ENCODE data around the gene PLEKHH1.
"Not testable (repeated sequence)": the region's sequence is repeated elsewhere in the genome, so short reads cannot be mapped to it uniquely, and the experiment has no call there.

PLEKHH1 gene

DNA sequence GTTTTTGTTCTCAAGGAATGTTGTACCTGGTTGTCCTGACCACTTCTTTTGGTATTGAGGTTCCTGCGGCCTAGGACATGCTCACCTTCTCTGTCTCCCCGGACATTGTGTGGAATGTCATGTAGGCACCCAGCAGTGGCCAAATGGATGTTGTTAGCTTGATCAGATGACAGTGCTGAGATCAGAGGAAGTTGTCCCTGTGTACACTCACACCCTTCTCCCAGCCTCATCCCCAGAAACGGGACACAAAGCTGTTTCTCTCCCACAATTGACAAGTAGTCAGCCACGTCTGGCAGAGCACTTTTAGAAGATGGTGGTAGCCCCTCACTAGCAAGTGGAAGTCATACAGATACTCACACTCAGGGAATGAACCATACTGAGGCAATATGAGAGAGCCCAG is 3.0 kb downstream of the PLEKHH1 start:
- no peak for DNase-seq

DNA sequence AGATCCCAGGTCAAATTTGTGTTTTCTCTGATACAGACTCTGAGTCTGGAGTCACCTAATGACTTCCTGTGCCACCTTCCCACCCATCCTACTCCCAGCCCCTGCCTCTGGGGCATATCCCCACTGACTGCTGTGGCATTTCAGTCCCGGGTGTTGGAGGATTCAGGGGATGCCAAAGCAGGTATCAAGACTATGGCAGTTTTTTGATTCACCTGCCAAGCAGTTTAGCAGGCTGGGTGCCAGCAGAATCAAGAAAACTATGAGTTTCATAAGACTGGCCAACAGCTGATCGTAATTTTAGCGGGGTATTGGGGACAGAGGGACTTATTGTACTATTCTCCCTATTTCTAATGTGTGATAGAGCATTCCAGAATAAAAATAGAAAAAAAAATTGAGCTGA is 4.6 kb downstream of the PLEKHH1 start:
- no peak for DNase-seq

DNA sequence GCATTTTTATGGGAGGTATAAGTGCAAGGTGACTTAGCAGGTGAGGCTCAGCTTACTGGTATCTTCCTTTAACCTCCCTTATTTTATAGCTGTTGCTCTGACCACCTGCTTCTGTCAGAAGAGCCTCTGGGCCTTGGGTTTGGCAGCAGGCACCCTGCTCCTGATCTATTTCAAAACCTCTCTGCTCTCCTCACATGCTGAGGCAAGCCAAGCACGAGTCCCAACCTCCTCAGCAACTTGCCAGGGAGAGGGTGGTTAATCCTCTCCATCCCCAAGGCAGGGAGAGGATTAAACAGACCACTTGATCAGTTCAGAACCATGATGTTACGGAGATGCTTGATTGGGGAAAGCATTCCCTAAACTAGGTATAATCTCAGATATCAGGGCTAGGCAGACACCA is 5.4 kb downstream of the PLEKHH1 start:
- DNase-seq, result no peak

DNA sequence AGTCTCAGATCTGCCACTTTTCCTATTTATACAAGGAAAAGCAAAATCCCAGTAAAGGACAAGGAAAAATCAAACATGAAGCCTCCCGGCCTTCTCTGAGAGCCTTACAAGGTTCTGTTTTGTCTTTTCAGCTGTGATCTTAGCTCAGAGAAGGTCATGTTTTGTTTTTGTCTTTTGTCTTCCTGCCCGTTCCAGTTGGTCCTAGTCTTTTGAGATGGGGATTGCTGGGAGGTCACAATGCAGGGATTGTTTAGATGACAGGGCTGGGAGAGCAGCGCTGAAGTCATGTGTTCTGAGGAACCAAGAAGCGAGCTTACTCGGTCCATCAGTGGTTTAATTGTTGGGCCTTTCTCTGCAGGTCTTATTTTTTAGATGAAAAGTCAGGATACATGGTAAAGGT is 6.0 kb downstream of the PLEKHH1 start:
- DNase-seq, result no peak

DNA sequence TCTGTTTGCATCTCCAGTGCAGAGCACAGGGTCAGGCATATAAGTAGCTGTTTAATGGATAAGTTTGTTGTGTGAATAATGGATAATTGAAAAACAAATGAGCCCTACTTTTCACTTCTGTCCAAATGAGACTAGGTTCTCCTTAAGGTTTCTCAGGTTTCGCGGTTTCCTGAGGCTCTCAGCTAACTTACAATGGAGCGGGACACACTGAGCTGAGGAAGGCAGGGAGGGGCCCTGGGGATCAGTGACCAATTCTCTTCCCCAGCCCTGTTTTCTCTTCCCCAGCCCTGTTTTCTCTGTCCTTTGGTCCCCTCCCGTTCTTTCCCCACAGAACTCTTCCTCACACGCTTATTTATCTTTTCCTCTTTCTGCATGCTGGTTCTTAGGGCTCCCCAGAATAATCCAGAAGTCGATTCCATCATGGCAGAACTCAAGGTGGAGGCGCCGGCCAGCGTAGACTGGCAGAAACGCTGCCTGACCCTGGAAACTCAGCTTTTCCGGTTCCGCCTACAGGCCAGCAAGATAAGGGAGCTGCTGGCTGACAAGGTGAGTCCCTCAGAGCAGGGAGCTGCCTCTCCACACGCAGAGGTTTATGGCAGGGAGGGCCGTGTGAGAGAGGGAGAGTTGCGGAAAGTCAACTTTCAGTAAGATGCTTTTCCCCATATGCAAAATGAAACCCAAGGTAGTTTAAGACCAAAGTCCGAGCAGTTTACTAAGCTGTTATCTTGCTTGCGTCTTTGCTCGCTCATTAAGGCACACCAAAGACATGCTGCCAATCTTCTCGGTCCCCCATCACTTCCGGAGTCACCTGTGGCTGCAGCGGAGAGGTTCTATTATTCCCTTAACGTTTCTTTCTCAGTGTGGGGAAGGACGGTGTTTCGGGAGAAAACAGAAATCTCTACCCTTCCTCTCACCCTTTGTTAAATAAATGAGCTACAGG is 8.6 kb downstream of the PLEKHH1 start:
- DNase-seq, result no peak

DNA sequence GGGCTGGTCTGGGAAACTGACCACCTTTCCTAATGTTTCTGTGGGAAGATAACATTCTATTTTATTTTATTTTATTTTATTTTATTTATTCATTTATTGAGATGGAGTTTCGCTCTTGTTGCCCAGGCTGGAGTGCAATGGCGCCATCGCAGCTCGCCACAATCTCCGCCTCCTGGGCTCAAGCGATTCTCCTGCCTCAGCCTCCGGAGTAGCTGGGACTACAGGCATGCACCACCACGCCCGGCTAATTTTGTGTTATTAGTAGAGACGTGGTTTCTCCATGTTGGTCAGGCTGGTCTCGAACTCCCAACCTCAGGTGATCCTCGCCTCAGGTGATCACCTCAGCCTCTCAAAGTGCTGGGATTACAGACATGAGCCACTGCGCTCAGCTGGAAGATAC is 9.5 kb downstream of the PLEKHH1 start:
- DNase-seq, result not testable (repeated sequence)

DNA sequence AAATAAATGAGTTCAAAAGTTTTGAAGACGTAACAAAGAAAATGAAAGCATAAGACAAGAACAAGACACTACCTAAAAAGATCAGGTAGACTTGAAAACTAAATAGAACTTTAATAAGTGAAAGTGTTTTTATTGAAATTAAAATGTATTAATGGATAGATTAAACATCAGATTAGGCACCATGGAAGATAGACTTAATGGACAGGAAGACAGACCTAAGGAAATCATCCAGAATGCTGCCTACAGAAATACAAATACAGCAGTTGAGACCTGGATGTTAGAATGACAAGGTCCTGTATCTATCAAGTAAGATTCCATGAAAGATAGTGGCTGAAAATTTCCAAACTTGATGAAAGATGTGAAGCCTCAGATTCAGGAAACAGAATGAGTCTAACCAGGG is 11.5 kb downstream of the PLEKHH1 start:
- no peak for DNase-seq

DNA sequence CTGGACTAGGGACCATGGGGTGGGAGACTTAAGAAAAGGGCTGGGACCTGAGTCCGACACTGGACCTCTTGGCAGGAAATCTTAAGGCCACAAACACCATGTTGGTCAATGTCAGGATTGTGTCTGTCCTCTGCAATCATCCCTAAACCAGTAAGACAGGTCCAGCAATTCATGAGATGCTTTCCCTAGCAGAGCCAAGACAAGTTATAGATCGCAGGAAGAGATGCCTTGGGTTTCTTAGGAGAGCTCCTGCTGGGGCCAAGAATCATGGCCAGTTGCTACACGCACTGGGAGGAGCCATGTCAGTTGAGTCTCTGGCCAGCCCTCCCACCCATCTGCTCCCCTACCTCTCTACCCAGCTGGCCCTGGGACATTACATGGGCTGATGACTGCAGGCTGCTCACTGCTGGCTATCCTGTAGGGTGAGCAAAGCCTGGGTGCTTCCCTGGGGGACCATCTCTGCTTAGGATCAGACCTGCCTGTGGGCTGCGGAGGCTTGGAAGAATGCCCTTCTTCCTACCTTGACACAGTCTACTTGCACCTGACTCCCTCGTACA is 14.2 kb downstream of the PLEKHH1 start:
- DNase-seq, result no peak

DNA sequence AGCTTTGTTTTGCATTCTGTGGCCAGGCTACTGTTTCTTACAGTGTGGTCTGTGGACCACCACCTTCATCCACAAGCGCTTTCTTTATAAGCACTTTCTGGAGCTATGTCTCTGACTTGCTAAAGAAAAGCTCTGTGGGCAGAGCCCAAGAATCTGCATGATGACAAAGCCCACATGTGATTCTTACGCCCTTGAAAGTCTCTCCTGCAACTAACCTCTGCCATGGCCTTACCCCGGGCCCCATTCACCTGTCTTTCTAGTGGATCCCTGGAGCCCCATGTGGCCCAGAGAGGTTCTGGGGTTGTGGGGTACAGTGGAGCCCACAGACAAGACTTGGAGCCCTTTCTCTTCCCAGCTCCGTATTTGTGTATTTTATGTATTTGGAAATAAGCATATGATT is 16.6 kb downstream of the PLEKHH1 start:
- DNase-seq, result no peak

DNA sequence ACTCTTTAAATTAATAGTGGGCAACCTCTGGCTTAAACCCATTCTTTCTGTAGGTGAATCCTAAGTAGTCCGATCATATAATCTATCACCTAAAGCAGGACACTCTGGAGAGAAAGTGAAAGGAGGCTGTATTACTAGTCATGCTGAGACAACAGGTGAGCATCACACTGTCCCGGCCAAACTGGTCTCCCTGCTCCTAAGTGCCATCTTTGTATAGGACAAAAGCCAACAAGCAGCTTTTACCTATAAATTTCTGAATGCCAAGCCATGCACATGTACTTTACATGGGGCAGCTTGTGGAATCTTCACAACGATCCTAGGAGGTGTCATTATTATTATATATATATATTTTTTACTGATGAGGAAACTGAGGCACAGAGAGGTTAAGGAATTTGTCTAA is 18.0 kb downstream of the PLEKHH1 start:
- no peak for DNase-seq

DNA sequence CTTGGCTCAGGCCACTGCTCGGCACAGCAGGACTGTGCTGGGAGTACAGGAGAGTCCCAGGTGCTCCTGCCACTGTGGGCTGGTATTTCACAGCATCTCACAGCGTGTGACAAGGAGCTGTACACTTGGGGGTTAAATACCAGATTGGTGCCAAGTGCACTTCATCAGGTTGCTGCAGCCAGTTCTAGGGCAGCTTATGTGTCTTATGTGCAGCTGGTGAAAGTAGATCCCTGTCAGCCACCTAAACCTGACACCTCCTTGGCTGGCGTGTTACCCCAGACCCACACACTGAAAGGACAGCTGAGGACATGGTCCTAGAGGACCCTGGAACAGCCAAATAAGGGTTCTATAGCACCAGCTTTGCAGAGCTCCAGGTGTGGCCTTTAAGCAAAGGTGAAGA is 18.9 kb downstream of the PLEKHH1 start:
- no peak for DNase-seq

DNA sequence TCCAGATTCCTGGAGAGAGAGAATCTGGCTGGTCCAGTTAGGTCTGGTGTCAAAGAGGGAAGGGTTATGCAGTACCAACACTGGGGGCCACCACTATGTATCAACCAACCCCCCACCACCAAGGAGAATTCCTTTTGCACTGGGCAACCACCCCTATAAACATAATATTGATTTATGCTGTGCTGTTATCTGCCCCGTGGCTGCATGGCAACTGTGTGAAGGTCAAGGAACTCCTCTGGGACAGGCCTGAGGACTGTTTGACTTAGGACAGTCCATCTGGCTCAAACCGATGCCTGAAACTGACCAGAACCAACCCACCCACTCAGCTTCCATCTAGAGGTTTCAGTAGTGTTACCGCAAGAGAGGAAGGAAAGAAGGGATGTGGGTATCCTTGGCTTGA is 20.5 kb downstream of the PLEKHH1 start:
- no peak for DNase-seq

DNA sequence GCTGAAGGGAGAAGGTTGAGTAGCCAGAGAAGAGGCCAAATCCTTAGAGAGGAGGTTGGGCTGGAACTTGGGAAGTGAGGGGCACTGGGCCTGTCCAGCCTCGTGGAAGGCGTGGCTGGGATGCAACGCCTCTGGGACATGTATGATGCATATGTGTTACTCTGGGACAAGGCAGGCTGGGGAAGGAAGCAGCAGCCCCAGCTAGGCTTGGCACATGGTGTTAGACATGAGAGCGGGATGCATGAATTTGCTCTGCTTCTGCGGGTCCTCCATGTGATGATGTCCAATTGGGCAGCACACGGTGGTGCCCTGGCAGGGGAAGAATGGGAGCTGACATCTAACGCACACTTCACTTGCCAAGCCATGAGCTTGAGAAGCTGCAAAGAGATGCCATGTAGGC is 21.3 kb downstream of the PLEKHH1 start:
- DNase-seq, result no peak

DNA sequence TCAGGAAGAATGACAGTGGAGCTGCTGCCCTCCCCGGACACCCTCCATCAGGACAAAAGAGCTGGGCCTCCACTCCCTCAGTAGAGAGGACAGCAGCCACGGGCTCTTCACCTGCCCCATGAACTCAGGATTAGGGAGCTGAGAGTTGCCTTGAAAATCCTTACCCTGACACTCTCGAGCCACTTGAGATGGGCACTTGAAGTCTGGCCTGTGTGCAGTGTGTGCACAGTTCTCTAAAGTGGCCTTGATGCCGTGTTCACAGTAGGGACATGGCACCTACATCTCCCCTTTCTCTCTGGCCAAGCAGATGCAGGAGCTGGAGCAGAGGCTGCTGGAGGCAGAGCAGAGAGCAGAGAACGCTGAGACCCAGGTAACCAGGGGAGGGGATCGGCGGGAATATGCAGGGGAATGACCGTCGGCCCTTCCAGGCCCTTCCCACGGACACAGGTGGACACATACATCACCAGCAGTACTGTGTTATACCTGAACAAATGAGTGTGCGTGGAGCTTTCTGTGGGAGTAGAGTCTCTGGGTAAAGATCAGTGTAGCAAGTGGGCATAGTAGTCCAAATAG is 22.5 kb downstream of the PLEKHH1 start:
- DNase-seq, result no peak

DNA sequence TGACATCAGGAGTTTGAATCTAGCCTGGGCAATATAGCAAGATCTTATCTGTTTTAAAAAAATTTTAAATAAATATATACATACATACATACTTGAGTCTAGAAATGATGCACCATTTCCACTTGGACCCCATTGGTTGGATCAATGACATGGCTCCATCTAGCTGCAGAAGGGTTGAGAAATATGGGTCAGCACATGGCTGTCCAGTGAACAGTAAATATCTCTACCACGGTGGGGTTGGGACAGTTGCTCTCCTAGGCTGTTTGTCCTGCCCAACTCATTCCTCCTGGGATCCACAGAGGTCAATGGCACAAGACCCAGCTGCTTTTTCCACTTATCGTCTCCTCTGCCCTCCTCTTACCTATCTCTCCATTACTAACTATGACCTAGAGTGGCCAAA is 23.6 kb downstream of the PLEKHH1 start:
- no peak for DNase-seq

DNA sequence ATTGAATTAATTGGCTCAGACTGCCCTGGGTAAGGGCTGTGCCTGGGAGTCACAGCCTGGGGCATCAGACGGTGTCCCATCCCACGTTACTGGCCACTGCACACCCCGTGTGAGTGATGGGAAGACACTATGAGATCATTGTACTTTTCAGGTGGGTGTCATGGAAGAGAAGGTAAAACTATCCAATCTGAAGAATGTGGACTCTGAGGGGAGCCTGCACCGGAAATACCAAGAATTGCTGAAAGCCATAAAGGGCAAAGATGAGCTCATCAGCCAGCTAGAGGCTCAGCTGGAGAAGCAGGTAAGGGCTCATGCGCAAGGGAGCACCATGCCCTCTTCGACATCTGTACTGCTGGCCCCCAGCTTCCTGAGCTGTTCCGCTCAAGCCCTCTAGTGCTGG is 24.0 kb downstream of the PLEKHH1 start:
- no peak for DNase-seq

DNA sequence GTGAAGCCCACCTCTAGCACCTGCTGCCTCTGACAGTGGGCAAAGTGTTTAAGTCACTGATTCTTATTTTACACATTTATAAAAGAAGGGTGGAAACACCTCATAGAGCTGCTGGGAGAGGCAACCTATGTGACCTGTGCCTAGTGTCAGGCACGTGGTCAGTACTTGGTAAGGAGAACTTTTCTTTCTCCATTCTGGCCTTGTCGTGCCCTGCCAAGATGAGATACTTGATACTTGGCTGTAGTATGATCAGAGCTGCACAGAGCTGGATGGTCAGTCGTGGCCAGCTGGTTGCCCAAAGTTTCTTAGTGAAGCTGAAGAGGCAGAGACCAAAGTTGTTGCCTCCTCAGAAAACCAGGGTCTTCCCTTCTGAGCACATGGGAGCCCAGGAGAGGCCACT is 24.6 kb downstream of the PLEKHH1 start:
- no peak for DNase-seq

DNA sequence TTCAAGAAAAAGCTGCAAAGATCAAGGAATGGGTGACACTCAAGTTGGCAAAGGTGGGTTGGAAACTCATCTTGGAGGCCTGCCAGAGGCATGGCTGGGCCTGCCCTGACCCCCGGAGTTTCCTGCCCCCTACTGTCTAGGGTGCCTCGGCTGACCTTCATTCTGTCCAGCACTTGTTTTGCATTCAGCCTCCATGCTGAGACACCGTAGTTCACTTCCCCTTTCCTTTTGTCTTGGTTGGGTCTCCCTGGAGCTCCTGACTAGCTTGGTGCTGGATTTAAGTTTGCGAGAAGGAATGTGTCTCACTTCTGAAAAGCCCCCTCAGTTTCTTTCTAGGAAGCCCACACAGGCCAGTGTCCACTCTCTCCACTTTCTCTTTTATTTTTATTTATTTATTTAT is 26.5 kb downstream of the PLEKHH1 start:
- no peak for DNase-seq

DNA sequence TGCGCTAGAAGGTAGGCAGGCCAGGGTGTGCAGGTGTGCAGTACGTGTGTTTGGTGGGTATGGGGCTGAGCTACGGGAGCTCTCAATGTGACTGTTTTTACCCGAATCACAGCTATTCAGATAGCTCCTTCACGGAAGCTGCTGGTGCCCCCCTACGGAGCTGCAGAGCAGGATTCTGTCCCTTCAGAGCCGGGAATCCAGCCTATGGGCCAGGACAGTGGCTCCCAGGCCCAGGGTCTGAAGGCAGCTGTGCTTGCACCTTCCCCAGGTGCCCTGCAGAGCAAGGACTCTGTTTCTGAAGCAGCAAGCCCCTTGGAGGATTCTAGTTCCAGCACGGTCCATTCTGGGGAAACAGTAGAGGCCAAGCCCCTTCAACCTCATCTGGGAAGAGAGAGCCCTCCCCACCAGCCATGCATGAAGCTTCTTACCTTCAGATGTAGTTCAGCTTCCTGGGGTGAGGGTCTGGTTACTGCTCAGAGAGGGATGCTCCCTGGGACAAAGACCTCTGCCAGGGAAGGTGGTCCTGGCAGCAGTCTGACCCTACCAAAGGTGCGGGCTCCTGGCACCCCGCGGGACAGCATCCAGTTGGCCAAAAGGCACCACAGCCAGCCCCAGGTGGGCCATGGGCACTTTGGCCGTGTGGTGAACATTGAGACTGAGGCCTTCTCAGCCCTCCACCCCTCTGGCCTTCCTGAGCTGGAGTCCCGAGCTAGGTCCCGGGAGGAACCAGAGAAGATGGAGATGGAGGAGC is 29.1 kb downstream of the PLEKHH1 start:
- no peak for DNase-seq

DNA sequence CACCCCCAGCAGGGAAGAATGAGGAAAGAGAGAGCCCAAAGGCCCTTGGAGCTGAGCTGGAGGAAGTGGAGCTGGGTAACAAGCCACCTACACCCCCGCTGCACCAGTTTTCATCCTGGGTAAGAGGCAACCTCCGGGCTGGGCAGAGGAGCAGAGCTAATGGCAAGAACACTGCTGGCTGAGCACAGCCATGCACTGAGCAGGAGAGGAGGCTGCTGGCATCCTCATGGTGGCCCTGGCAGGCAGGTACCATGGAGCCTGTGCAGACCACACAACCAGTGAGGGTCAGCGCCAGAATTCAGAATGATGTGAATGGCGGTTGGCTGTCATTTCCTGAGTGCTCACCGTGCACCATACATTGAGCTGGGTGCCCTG is 29.7 kb downstream of the PLEKHH1 start:
- no peak for DNase-seq

DNA sequence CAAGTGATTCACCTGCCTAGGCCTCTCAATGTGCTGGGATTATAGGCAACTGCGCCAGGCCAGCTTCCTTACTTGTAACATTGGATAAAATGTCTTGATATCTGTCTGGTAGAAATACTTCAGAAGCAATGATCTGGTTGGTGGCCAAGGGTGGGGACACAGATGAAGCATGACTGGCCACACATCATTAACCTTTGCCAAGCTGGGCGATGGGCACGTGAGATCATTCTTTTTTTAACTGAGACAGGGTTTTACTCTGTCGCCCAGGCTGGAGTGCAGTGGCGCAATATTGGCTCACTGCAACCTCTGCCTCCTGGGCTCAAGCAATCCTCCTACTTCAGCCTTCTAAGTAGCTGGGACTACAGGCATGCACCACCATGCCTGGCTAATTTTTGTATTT is 31.1 kb downstream of the PLEKHH1 start:
- DNase-seq, result no peak

DNA sequence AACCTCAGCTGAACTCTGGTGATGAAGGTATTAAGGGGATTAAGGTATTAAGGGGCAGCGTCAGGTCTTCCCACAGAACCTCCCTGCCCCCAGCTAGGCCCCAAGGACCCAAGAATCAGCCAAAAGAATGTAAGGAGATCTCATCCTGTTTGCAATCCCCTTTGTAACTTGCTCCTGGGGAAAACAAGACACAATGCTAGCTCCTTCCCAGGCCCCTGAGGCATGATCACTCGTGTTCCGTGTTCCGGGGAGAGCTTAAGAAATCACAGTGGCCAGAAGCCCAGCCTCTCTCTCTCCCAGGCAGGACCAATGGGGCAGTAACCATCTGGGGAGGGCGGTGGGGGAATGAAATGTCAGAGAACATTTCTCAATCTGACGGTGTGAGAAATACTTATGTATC is 33.8 kb downstream of the PLEKHH1 start:
- no peak for DNase-seq

DNA sequence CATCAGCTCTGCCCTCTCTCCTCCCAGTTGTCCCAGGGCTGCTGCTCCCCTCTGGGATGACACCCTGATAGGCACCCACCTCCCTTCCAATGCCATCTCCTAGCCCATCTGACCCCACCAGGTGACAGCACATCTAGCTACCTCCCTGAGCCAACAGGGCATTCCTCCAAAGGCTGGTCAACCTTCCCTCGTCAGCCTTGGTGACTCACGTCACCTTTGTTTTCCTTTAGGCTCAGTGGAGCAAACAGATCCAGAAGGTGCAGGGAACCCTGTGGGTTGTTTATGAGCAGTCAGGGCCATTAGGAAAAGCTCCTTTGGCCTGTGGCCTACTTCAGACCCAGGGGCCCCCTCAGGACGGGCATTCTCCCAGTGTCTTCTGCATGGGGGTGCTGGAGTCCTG is 34.6 kb downstream of the PLEKHH1 start:
- DNase-seq, result no peak
